Stimulated activated CD4-positive, alpha-beta T cell treated with anti-CD3 and anti-CD28 coated beads, Interleukin-2, amount 100 ng/mL, for 4 hours (primary cell): ENCODE data around the gene RABGAP1.

Experiments used
- DNase-seq: peaks from one replicate; pipeline ENCODE4 v3.0.0-alpha.2; 2020; ENCODE audit warnings: low read depth

Gene RABGAP1

GRCh38 chr9:123046406-123047195 is 105.8 kb downstream of the RABGAP1 start:
- DNase-seq = no peak

GRCh38 chr9:123048748-123049147 is 107.9 kb downstream of the RABGAP1 start:
- DNase-seq = no peak

GRCh38 chr9:123049589-123050222 is 108.9 kb downstream of the RABGAP1 start:
- DNase-seq = no peak

GRCh38 chr9:123053046-123053445 is 112.2 kb downstream of the RABGAP1 start:
- no peak for DNase-seq

- DNase-seq = no peak
These were observed 112.9 kb downstream of the RABGAP1 start for GRCh38 chr9:123053711-123054110.

- DNase-seq = no peak
These were observed 118.0 kb downstream of the RABGAP1 start for GRCh38 chr9:123058834-123059233.

- DNase-seq = no peak
These were observed 118.8 kb downstream of the RABGAP1 start for GRCh38 chr9:123059472-123060220.

GRCh38 chr9:123061216-123061615 is 120.4 kb downstream of the RABGAP1 start:
- DNase-seq = no peak

GRCh38 chr9:123062351-123063176 is 121.7 kb downstream of the RABGAP1 start:
- no peak for DNase-seq

- DNase-seq = no peak
These were observed 122.4 kb downstream of the RABGAP1 start for GRCh38 chr9:123063177-123063598.

- no peak for DNase-seq
These were observed 123.1 kb downstream of the RABGAP1 start for GRCh38 chr9:123063896-123064295.

GRCh38 chr9:123064716-123065115 is 123.9 kb downstream of the RABGAP1 start:
- no peak for DNase-seq

- DNase-seq = no peak
These were observed 124.4 kb downstream of the RABGAP1 start for GRCh38 chr9:123065196-123065595.

- DNase-seq = no peak
These were observed 126.3 kb downstream of the RABGAP1 start for GRCh38 chr9:123067136-123067535.

- DNase-seq = no peak
These were observed 128.2 kb downstream of the RABGAP1 start for GRCh38 chr9:123069010-123069481.

GRCh38 chr9:123070198-123070597 is 129.4 kb downstream of the RABGAP1 start:
- DNase-seq = no peak

- no peak for DNase-seq
These were observed 131.7 kb downstream of the RABGAP1 start for GRCh38 chr9:123072407-123072995.

GRCh38 chr9:123073441-123073840 is 132.6 kb downstream of the RABGAP1 start:
- DNase-seq = no peak

- no peak for DNase-seq
These were observed 133.2 kb downstream of the RABGAP1 start for GRCh38 chr9:123073991-123074422.

- no peak for DNase-seq
These were observed 133.8 kb downstream of the RABGAP1 start for GRCh38 chr9:123074628-123075027.

- no peak for DNase-seq
These were observed 139.6 kb downstream of the RABGAP1 start for GRCh38 chr9:123080444-123080843.
